CD4-positive, alpha-beta T cell (primary cell): ENCODE measurements around the gene ZC3H10. TPM values are rescaled to one million over a fixed set of nuclear protein-coding genes. Genes with fewer than 3 reads are reported as not detected.

ENCODE experiments used
- ATAC-seq: fragments of 200-7000 bp; cut with Tn5 transposase; one replicate; pipeline ENCODE4 v1.10.0; 2022; ENCODE audit warnings: mild to moderate bottlenecking; ENCODE audit not compliant: poor library complexity
- CTCF ChIA-PET: fragments of 350-600 bp; sonication (Branson Sonifier 250); formaldehyde crosslinking; loops from one replicate; lab custom pipeline; 2021; ENCODE audit warnings: antibody characterized with exemption, inconsistent platforms; lab: Charles Lee
- POLR2A ChIA-PET: fragments of 350-600 bp; sonication (Branson Sonifier 250); formaldehyde crosslinking; loops from one replicate; lab custom pipeline; 2021; ENCODE audit warnings: antibody characterized with exemption, inconsistent platforms; lab: Charles Lee
- DNase-seq, 14 experiments: peaks; one replicate each; pipeline ENCODE4 v3.0.0-alpha.2; 2013 to 2020; ENCODE audit warnings: mixed read lengths in 2 of 14
- H3K27ac ChIP-seq, 2 donors: one replicate each; pipeline versions ENCODE4 v1.5.1 to v1.7.0; 2013; ENCODE audit warnings: low read length in 2 of 2, low read depth in 1 of 2, mild to moderate bottlenecking in 1 of 2
- H3K27me3 ChIP-seq, 2 experiments: 1 replicate in 1 of 2; 2 replicates in 1 of 2; pipeline versions ENCODE4 v1.6.1 to v1.7.0; 2013; ENCODE audit warnings: low read length in 2 of 2, control low read depth in 1 of 2, mild to moderate bottlenecking in 1 of 2, moderate library complexity in 1 of 2; ENCODE audit not compliant: insufficient read depth in 2 of 2, control insufficient read depth in 1 of 2
- H3K36me3 ChIP-seq: one replicate; pipeline ENCODE4 v1.6.1; 2013; ENCODE audit warnings: low read length, control low read depth; ENCODE audit not compliant: insufficient read depth
- H3K4me1 ChIP-seq: one replicate; pipeline ENCODE4 v1.6.1; 2013; ENCODE audit warnings: low read length, control low read depth; ENCODE audit not compliant: insufficient read depth
- H3K4me3 ChIP-seq: one replicate; pipeline ENCODE4 v1.5.1; 2013; ENCODE audit warnings: mild to moderate bottlenecking, low read length, moderate library complexity
- H3K9me3 ChIP-seq, 2 experiments: 1 replicate in 1 of 2; 2 replicates in 1 of 2; pipeline versions ENCODE4 v1.6.1 to v1.7.0; 2013; ENCODE audit warnings: low read length in 2 of 2, mild to moderate bottlenecking in 2 of 2, control low read depth in 1 of 2, moderate library complexity in 1 of 2; ENCODE audit not compliant: control insufficient read depth in 1 of 2, insufficient read depth in 1 of 2
- H3K27ac Mint-ChIP-seq: one replicate; pipeline ENCODE4 v1.8.0; 2020; ENCODE audit warnings: mixed read lengths
- H3K27me3 Mint-ChIP-seq: one replicate; pipeline ENCODE4 v1.8.0; 2021; ENCODE audit warnings: mixed read lengths
- H3K36me3 Mint-ChIP-seq: one replicate; pipeline ENCODE4 v1.8.0; 2021; ENCODE audit warnings: low read depth, mixed read lengths
- H3K4me1 Mint-ChIP-seq: one replicate; pipeline ENCODE4 v1.8.0; 2021; ENCODE audit warnings: low read depth, mixed read lengths
- H3K4me3 Mint-ChIP-seq: one replicate; pipeline ENCODE4 v1.8.0; 2020; ENCODE audit warnings: mild to moderate bottlenecking, mixed read lengths
- H3K9me3 Mint-ChIP-seq: one replicate; pipeline ENCODE4 v1.8.0; 2020; ENCODE audit warnings: mixed read lengths
- CTCF ChIP-seq: fragments of 200-600 bp; IDR thresholded peaks from one replicate; pipeline ENCODE4 v1.8.0; 2022; ENCODE audit warnings: antibody characterized with exemption, mild to moderate bottlenecking
- intact Hi-C, 2 experiments: fragments of 100-400 bp; cut with DNase I in 1 of 2; cut with micrococcal nuclease in 1 of 2; formaldehyde crosslinking; loops; one replicate each; pipeline versions ENCODE4 v1.15.1 to v1.9.0; 2023 to 2025; cut with DNase I, micrococcal nuclease
- total RNA-seq, 174 experiments: library from RNA in 2 of 174; stranded (reverse) in 2 of 174; gene quantifications; one replicate each; pipeline ENCODE4 v1.2.3 and lab custom pipeline; 2021 to 2026

The ZC3H10 gene
- total RNA-seq, 2 experiments from 2014 or later, result 6.3 to 8.9 TPM

DNA sequence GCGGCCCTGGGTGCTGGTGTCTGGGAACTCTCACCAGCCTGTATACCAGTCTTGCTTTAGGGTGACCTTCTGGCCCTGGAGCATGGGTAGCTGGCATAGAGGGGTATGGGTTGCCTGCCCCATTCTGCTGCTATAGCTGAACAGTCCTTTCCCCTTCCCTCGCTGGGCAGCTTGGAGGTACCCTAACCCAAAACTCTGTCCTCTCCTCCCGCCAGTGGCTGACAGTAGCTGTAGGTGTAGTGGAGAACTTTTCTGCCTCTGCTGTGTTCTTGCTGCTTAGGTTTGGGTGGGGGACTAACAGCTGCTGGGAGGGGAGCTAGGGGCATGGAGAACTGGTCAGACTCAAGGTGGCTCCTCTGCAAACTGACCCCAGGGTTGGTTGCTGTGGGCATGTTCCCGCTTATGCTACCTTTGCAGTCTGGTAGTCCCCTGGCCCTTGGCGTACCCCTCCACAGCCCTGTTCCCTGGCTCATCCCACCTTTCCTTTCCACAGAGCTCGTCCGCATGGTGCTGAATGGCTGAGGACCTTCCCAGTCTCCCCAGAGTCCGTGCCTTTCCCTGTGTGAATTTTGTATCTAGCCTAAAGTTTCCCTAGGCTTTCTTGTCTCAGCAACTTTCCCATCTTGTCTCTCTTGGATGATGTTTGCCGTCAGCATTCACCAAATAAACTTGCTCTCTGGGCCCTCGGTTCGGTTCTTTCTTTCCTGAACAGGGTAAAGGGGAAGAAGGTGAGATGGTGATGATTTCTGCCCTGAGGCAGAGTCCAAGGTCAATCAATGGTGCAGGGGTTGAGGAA lies 43.0 kb downstream of the ZC3H10 start:
- Histone ChIP-seq H3K4me3 (peak overlapping the region; percentile 78), H3K27me3 (no peaks in the 10 kb centered on the region), H3K4me1 (peaks cover 50% of the 10 kb centered on the region), H3K27ac (peak overlapping the region; percentile 84 to 92), H3K36me3 (peaks cover 70% of the 10 kb centered on the region), H3K9me3 (no peaks in the 10 kb centered on the region)
- ChIA-PET CTCF (interaction anchor here (1.1 to 5.3 kb wide), 5 partner anchors 9 to 97 kb away, joined by 4 to 42 read pairs (median 5); partner anchors contain the start of genes ANKRD52, MYL6B, SMARCC2 and ZC3H10), POLR2A (interaction anchor here (1.0 to 6.7 kb wide), 8 partner anchors 10 to 61 kb away, joined by 3 to 89 read pairs (median 8); partner anchors contain the start of genes ESYT1, PA2G4, RNF41 and SMARCC2)
- H3K36me3 Mint-ChIP-seq, result peaks cover 78% of the 10 kb centered on the region
- H3K9me3 Mint-ChIP-seq, result no peaks in the 10 kb centered on the region
- H3K27ac Mint-ChIP-seq, result peak overlapping the region; percentile 92
- no peaks in the 10 kb centered on the region for H3K27me3 Mint-ChIP-seq
- H3K4me3 Mint-ChIP-seq, result peak overlapping the region; percentile 96
- no peak for TF ChIP-seq CTCF
- intact Hi-C loops, result loop anchor here in 1 of 2 experiments (2.0 kb wide), 1 partner anchor 28 kb away; the partner anchor contains the start of gene SMARCC2
- H3K4me1 Mint-ChIP-seq, result peaks cover 40% of the 10 kb centered on the region
- no peak for DNase-seq
- ATAC-seq, result no peak

DNA sequence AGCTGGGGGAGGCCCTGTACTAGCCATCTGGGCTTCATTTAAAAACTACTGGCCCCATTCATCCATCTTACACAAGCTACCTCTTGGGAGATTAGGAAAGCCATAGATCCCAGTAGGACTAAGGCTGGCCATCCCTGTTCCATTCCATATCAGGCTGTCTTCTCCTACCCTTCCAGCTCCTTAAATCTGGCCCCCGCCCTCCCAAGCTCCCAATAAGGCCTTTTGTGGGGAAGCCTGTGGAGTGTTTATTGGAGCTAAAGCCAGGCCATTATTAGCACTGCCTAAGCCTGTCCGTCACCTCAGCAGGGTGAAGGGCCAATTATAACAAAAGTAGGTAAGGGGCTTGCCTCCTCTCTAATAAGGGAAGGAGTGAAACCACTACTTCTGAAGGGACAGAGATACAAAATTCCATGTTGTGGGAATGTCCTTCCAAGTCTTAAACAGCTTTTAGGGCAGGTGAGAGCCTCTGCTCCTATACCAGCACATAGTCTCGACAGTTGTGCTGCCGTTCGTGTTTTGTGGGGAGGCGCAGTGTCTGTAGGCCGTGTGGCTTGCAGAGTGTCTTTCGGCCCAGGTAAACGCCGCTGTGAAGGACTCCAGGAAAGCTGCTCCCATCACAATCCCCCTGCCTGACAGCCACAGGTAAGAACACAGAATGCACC lies 43.8 kb downstream of the ZC3H10 start:
- H3K4me1 ChIP-seq, result peaks cover 49% of the 10 kb centered on the region
- peaks cover 77% of the 10 kb centered on the region for H3K36me3 ChIP-seq
- Mint-ChIP-seq H3K9me3 (no peaks in the 10 kb centered on the region), H3K27me3 (no peaks in the 10 kb centered on the region), H3K36me3 (peaks cover 82% of the 10 kb centered on the region), H3K4me3 (peak overlapping the region; percentile 76), H3K27ac (peak overlapping the region; percentile 92), H3K4me1 (peaks cover 40% of the 10 kb centered on the region)
- H3K27ac ChIP-seq, result peak overlapping the region; percentile 84 to 92
- intact Hi-C loops, result loop anchor here in 1 of 2 experiments (2.0 kb wide), 1 partner anchor 27 kb away; the partner anchor contains the start of gene SMARCC2
- no peak for TF ChIP-seq CTCF
- no peaks in the 10 kb centered on the region for H3K27me3 ChIP-seq
- ChIA-PET CTCF (interaction anchor here (1.1 to 5.3 kb wide), 5 partner anchors 10 to 96 kb away, joined by 4 to 42 read pairs (median 5); partner anchors contain the start of genes ANKRD52, MYL6B, SMARCC2 and ZC3H10), POLR2A (interaction anchor here (0.6 to 6.7 kb wide), 11 partner anchors 8 to 60 kb away, joined by 3 to 89 read pairs (median 5); partner anchors contain the start of genes ESYT1, PA2G4, RNF41 and SMARCC2)
- H3K4me3 ChIP-seq, result no peak overlapping the region
- ATAC-seq, result no peak
- no peaks in the 10 kb centered on the region for H3K9me3 ChIP-seq
- no peak for DNase-seq
